Mucosa of rectum (tissue), 2 donors: ENCODE data around the gene HDGFL2.

Experiments
- H3K27ac ChIP-seq, 2 donors: one replicate each; pipeline ENCODE4 v1.7.0; 2013; ENCODE audit warnings: inconsistent platforms in 2 of 2, low read depth in 2 of 2, low read length in 2 of 2
- H3K27me3 ChIP-seq, 2 donors: one replicate each; pipeline ENCODE4 v1.7.0; 2013; ENCODE audit warnings: low read length in 2 of 2; ENCODE audit not compliant: control insufficient read depth in 2 of 2, insufficient read depth in 2 of 2
- H3K36me3 ChIP-seq, 2 donors: one replicate each; pipeline ENCODE4 v1.7.0; 2013; ENCODE audit warnings: low read length in 2 of 2; ENCODE audit not compliant: control insufficient read depth in 2 of 2, insufficient read depth in 2 of 2
- H3K4me1 ChIP-seq, 2 donors: one replicate each; pipeline ENCODE4 v1.7.0; 2013; ENCODE audit warnings: low read length in 2 of 2, mild to moderate bottlenecking in 1 of 2; ENCODE audit not compliant: control insufficient read depth in 2 of 2, insufficient read depth in 2 of 2
- H3K4me3 ChIP-seq, 2 donors: one replicate each; pipeline ENCODE4 v1.7.0; 2013; ENCODE audit warnings: low read length in 2 of 2
- H3K9ac ChIP-seq, 2 donors: one replicate each; pipeline ENCODE4 v1.7.0; 2013; ENCODE audit warnings: low read length in 2 of 2, low read depth in 1 of 2, mild to moderate bottlenecking in 1 of 2
- H3K9me3 ChIP-seq, 2 donors: one replicate each; pipeline ENCODE4 v1.7.0; 2013; ENCODE audit warnings: low read length in 2 of 2; ENCODE audit not compliant: control insufficient read depth in 2 of 2
- donor health status: healthy.
- donor health status: Normal muscosa, but diverticular disease.

Gene HDGFL2

GRCh38 chr19:4542896-4543841, 71.1 kb downstream of the HDGFL2 start:
- H3K9ac ChIP-seq = no peak overlapping the region
- H3K4me3 ChIP-seq = no peak overlapping the region
- H3K36me3 ChIP-seq = no peaks in the 10 kb centered on the region
- no peaks in the 10 kb centered on the region for H3K27me3 ChIP-seq
- H3K4me1 ChIP-seq = peaks cover 7% of the 10 kb centered on the region in 2 donors
- H3K27ac ChIP-seq = no peak overlapping the region
- no peaks in the 10 kb centered on the region for H3K9me3 ChIP-seq

- no peaks in the 10 kb centered on the region for H3K27me3 ChIP-seq
- H3K4me3 ChIP-seq = no peak overlapping the region
- H3K27ac ChIP-seq = no peak overlapping the region
- no peak overlapping the region for H3K9ac ChIP-seq
- H3K9me3 ChIP-seq = no peaks in the 10 kb centered on the region
- H3K4me1 ChIP-seq = peaks cover 7% of the 10 kb centered on the region in 2 donors
- H3K36me3 ChIP-seq = no peaks in the 10 kb centered on the region
Observed at GRCh38 chr19:4543842-4544647, 71.9 kb downstream of the HDGFL2 start.

GRCh38 chr19:4547303-4548237, 75.5 kb downstream of the HDGFL2 start:
- H3K27ac ChIP-seq = no peak overlapping the region
- no peak overlapping the region for H3K4me3 ChIP-seq
- no peaks in the 10 kb centered on the region for H3K9me3 ChIP-seq
- H3K9ac ChIP-seq = no peak overlapping the region
- H3K27me3 ChIP-seq = peaks cover 0 to 8% of the 10 kb centered on the region in 2 donors
- peaks cover 0 to 3% of the 10 kb centered on the region in 2 donors for H3K4me1 ChIP-seq
- no peaks in the 10 kb centered on the region for H3K36me3 ChIP-seq

GRCh38 chr19:4548238-4548584, 76.1 kb downstream of the HDGFL2 start:
- Histone ChIP-seq H3K4me1 (peaks cover 0 to 3% of the 10 kb centered on the region in 2 donors), H3K36me3 (no peaks in the 10 kb centered on the region)

GRCh38 chr19:4550018-4550417, 77.9 kb downstream of the HDGFL2 start:
- Histone ChIP-seq H3K27ac (no peak overlapping the region), H3K9ac (no peak overlapping the region), H3K9me3 (no peaks in the 10 kb centered on the region), H3K27me3 (peaks cover 0 to 8% of the 10 kb centered on the region in 2 donors), H3K4me3 (no peak overlapping the region), H3K36me3 (no peaks in the 10 kb centered on the region), H3K4me1 (peaks cover 0 to 3% of the 10 kb centered on the region in 2 donors)

More at GRCh38 chr19:4548238-4548584, 76.1 kb downstream of the HDGFL2 start:
- Histone ChIP-seq H3K27me3 (peaks cover 0 to 8% of the 10 kb centered on the region in 2 donors), H3K9ac (no peak overlapping the region), H3K9me3 (no peaks in the 10 kb centered on the region), H3K27ac (no peak overlapping the region), H3K4me3 (no peak overlapping the region)

- H3K4me1 ChIP-seq = peaks cover 0 to 3% of the 10 kb centered on the region in 2 donors
- no peak overlapping the region for H3K27ac ChIP-seq
- no peaks in the 10 kb centered on the region for H3K36me3 ChIP-seq
- no peak overlapping the region for H3K9ac ChIP-seq
- no peaks in the 10 kb centered on the region for H3K9me3 ChIP-seq
- peaks cover 0 to 8% of the 10 kb centered on the region in 2 donors for H3K27me3 ChIP-seq
- no peak overlapping the region for H3K4me3 ChIP-seq
Observed at GRCh38 chr19:4550479-4551050, 78.5 kb downstream of the HDGFL2 start.
